ENCODE data around the gene CDH4.

CDH4 gene

GRCh38 chr20:61848851-61849250 is 596.8 kb downstream of the CDH4 start:
- no peak for TF ChIP-seq CTCF (IDR thresholded peaks at IDR 0.05; ENCODE audit: low read depth, low read length)

DNA sequence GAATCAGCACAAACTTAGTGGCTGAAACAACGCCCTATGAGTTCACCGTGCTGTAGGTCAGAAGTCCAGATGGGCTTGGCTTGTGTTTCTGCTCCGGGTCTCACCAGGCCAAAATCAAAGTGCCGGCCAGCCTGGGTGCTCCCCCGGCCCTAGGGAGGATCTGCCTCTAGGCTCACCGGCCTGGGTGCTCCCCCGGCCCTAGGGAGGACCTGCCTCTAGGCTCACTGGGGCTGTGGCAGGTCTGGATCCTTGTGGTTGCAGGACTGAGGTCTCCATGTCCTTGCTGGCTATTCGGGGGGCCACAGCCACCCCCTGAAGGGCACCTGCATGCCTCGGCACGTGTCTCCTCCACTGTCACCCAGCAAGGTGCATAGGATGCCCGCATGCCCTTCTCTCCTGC is 597.3 kb downstream of the CDH4 start:
- no peak for TF ChIP-seq CTCF (IDR thresholded peaks at IDR 0.05; ENCODE audit: low read depth, low read length)
- DNase-seq (ENCODE audit: low read depth in 2 of 2) = no peak
- H3K4me3 ChIP-seq (replicated peaks in 1 of 2; ENCODE audit: low read depth in 2 of 2, low read length in 2 of 2) = no peak overlapping the region

More at GRCh38 chr20:61848851-61849250, 596.8 kb downstream of the CDH4 start:
- DNase-seq (ENCODE audit: low read depth in 2 of 2) = no peak
- no peak overlapping the region for H3K4me3 ChIP-seq (replicated peaks in 1 of 2; ENCODE audit: low read depth in 2 of 2, low read length in 2 of 2)

DNA sequence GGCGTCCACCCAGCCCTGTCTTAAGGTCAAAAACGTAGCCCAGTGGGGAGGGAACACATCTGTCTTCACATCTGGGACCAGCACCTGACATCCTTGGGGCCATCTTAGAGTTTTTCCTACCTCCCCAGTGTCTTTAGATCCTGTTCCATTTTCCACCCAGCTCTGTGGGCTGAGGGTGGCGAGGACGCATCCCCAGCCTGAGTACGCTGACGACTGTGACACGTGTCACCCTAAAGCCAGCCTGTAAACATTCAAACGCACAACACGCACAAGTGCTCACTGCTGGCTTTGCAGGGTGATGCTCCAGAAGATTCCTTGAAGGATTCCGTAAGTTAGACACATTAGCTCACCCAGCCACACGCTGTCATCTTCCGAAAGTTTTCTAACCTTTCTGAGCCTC is 597.8 kb downstream of the CDH4 start:
- H3K4me3 ChIP-seq (replicated peaks in 1 of 2; ENCODE audit: low read depth in 2 of 2, low read length in 2 of 2) = no peak overlapping the region
- DNase-seq (ENCODE audit: low read depth in 2 of 2) = no peak
- no peak for TF ChIP-seq CTCF (IDR thresholded peaks at IDR 0.05; ENCODE audit: low read depth, low read length)

DNA sequence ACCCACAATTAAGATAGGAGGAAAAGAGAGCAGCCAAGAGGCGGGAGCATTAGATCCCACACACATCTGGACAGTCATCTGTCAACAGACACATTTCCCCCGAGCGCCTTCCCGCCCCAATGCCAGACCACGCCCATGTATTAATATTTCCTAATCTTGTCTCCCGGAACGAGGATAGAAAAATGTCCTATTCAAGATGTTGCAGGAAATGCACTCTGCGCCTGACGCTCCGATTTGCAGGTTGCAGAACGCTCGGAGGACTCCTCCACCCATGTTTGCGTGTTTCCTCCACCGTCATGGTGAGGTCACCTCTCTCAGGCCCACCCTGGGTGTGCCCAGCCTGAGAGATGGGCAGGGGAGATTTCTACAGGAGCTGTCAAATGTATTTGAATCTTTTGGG is 598.4 kb downstream of the CDH4 start:
- no peak for TF ChIP-seq CTCF (IDR thresholded peaks at IDR 0.05; ENCODE audit: low read depth, low read length)
- no peak for DNase-seq (ENCODE audit: low read depth in 2 of 2)
- no peak overlapping the region for H3K4me3 ChIP-seq (replicated peaks in 1 of 2; ENCODE audit: low read depth in 2 of 2, low read length in 2 of 2)

GRCh38 chr20:61850926-61851900 is 599.2 kb downstream of the CDH4 start:
- DNase-seq (ENCODE audit: low read depth in 2 of 2) = no peak
- no peak overlapping the region for H3K4me3 ChIP-seq (replicated peaks in 1 of 2; ENCODE audit: low read depth in 2 of 2, low read length in 2 of 2)

GRCh38 chr20:61852268-61853072 is 600.4 kb downstream of the CDH4 start:
- no peak for DNase-seq (ENCODE audit: low read depth in 2 of 2)
- no peak overlapping the region for H3K4me3 ChIP-seq (replicated peaks in 1 of 2; ENCODE audit: low read depth in 2 of 2, low read length in 2 of 2)
- TF ChIP-seq CTCF (IDR thresholded peaks at IDR 0.05; ENCODE audit: low read depth, low read length) = no peak

More at GRCh38 chr20:61850926-61851900, 599.2 kb downstream of the CDH4 start:
- no peak for TF ChIP-seq CTCF (IDR thresholded peaks at IDR 0.05; ENCODE audit: low read depth, low read length)
